Glomerular visceral epithelial cell (primary cell): Measurements from ENCODE around the gene PIANP.
"Not testable (repeated sequence)": the region's sequence is repeated elsewhere in the genome, so short reads cannot be mapped to it uniquely, and the experiment has no call there.

Experiments used
- DNase-seq: peaks from one replicate; pipeline ENCODE4 v3.0.0-alpha.2; 2016; ENCODE audit errors: extremely low spot score

PIANP gene, protein sequence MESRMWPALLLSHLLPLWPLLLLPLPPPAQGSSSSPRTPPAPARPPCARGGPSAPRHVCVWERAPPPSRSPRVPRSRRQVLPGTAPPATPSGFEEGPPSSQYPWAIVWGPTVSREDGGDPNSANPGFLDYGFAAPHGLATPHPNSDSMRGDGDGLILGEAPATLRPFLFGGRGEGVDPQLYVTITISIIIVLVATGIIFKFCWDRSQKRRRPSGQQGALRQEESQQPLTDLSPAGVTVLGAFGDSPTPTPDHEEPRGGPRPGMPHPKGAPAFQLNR

GRCh38 chr12:6700646-6701051 lies at the start of gene PIANP:
TSS of gene PIANP (minus strand) at chr12:6700815. CDS start at chr12:6698061, 2,754 bp downstream.
- DNase-seq, result peak; percentile 38

DNA sequence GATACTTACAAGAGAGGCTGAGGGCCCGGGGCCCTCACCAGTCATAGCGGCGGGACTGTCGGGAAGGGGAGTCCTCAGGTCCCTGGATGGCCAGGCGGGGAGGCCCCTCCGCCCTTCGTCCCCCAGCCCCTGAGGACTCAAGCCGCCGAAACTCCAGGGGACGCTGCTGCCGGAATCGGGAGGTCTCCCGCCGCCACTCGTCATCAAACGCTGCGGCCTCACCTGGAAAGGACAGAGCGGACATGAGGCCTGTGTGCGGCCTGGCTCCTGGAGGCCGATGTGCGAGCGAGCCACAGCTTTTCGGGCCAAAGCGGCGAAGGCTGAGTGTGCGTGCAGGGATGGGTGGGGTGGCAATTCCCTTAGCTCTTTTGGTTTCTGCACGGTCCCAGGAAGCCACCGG lies 48.1 kb upstream of the PIANP start:
- DNase-seq, result no peak

- no peak for DNase-seq
Measured at GRCh38 chr12:6747216-6747615, 46.6 kb upstream of the PIANP start.

- no peak for DNase-seq
Measured at GRCh38 chr12:6745741-6746525, 45.3 kb upstream of the PIANP start.

- not testable (repeated sequence) for DNase-seq
Measured at GRCh38 chr12:6743300-6743699, 42.7 kb upstream of the PIANP start.

- DNase-seq, result no peak
Measured at GRCh38 chr12:6742834-6743233, 42.2 kb upstream of the PIANP start.

DNA sequence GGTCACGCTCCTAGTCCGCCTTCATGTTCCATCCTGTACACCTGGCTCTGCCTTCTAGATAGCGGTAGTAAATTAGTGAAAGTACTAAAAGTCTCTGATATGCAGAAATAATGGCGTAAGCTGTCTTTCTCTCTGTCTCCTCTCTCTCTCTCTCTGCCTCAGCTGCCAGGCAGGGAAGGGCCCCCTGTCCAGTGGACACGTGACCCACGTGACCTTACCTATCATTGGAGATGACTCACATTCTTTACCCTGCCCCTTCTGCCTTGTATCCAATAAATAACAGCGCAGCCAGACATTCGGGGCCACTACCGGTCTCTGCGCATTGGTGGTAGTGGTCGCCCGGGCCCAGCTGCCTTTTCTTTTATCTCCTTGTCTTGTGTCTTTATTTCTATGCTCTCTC lies 41.5 kb upstream of the PIANP start:
- not testable (repeated sequence) for DNase-seq

- DNase-seq, result no peak
Measured at GRCh38 chr12:6736754-6737153, 36.1 kb upstream of the PIANP start.

DNA sequence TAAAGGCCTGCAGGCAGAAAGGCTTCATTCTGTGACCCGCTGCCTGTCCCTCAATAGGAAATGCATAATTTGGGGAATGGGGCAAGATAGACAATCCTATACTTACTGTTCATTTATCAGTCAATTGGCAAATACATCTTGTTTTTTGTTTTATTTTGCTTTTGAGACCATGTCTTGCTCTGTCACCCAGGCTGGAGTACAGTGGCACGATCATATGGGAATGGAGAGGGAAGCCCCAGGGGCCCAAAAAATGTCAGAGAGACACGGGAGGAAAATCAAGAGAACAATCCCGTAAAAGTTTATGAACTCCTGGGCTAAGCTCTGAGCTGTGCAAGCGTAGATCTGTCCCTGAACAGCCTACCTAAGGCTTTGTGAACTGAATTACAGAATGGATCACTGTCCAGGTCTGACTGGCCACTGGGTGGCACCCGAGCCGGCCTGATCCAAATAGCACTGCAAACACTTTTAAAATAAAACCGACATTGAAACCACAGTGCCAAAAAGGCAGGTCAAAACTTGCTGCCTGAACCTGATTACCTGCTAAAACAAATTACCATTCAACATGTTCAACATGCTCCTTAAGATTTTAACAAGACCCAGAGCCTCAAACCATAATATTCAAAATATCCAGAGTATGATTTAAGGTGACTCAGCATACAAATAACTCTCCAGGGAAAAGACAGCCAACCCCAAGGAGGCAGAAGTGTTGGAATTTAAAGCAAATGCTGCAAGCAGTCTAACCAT lies 35.0 kb upstream of the PIANP start:
- DNase-seq, result peak; percentile 57

DNA sequence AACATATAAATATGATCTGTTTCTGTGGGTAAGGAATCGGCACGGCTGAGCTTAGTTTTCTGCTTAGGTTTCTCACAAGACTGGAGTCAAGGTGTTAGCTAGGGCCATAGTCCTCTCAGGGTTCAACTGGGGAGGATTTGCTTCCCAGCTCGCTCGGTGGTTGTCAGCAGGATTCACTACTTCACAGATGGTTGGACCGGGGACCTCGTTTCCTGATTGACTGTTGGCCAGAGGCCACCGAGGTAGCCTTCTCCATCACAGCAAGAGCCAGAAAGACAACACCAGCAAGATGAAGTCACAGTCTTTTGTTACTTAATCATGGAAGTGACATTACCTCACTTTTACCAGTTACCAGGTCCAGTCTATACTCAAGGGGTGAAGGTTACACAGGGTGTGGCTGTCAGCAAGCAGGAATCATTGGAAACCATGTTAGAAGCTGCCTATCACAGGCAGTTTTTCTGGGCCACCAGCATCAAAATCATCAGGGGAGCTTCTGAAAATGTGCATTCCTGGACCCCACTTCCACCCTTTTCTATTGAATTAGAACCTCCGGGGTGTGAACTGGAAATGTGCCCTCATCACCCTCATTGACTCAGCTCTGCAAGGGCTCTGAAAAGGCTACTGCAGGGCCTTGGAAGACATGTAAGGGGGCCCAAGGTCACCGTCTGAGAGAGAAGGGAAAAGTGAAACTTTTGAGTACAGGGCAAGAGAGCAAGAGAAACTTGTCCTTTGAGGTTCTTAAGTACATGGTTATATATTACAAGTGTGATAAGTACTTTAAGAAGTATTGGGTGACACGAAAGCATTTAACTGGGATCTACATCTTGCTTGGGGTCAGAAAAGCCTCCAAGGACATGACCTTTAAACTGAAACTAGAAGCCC lies 34.1 kb upstream of the PIANP start:
- no peak for DNase-seq

- DNase-seq, result no peak
Measured at GRCh38 chr12:6730169-6730568, 29.6 kb upstream of the PIANP start.

DNA sequence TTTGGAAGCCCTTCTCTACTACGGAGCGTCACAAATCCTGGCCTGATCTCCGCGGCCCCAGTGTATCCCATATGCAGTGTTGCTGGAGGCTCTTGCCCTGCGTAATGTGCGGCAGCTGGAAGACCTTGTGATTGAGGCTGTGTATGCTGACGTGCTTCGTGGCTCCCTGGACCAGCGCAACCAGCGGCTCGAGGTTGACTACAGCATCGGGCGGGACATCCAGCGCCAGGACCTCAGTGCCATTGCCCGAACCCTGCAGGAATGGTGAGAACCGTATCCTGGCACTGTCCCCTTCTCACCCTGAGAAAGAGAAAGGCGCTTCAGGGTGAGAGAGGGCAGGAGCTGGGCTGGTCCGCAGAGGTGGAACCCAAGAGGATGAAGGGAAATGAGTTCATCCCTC lies 28.6 kb upstream of the PIANP start:
- no peak for DNase-seq

DNA sequence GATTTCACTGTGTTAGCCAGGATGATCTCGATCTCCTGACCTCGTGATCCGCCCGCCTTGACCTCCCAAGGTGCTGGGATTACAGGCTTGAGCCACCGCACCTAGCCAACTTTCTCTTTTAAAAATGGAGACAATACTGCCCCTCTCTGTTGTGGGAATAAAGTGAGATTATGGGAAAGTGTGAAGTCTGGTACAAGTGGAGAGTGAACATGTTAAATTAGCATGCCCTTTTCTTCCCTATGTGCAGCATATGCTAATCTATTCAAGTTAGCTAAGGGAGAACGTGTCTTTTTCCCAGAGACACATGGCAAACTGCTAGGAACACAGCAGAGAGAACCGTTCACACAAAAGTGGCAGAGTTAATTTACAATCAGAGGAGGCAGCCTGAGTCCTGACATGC lies 24.7 kb upstream of the PIANP start:
- no peak for DNase-seq

GRCh38 chr12:6724409-6724797 lies 23.8 kb upstream of the PIANP start:
- peak; percentile 32 for DNase-seq

GRCh38 chr12:6723607-6724408 lies 23.2 kb upstream of the PIANP start, which contains the start of gene COPS7A:
TSS of gene COPS7A (plus strand) at chr12:6724046. CDS start at chr12:6724657, 611 bp downstream.
- peak; percentile 98 for DNase-seq

DNA sequence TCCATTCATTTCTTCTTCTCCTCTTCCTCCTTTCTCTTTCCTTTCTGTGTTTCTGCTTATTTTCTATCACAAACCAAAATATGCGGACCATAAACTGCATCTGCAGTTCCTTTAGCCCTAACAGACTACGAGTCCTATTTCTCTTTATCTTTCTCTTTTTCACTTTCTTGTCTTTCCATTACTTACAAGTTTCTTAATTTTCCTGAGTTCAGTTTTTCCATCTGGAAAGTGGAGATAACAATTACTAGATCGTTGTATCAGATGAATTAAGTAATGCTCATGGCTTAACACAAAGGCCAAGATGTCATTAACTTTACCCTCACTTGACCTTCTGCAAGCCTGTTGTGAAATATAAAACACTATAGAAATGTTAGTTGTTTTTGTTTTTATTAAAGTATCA lies 22.2 kb upstream of the PIANP start:
- DNase-seq, result no peak

- no peak for DNase-seq
Measured at GRCh38 chr12:6716874-6717437, 16.3 kb upstream of the PIANP start.

GRCh38 chr12:6716031-6716873 lies 15.6 kb upstream of the PIANP start:
- DNase-seq, result not testable (repeated sequence)

GRCh38 chr12:6708960-6709394 lies 8.4 kb upstream of the PIANP start:
- no peak for DNase-seq
